Hematopoietic multipotent progenitor cell treated with erythropoietin and hydrocortisone succinate and interleukin-3 and kit ligand, for 6 days (in vitro differentiated cells): ENCODE results near the gene ANKRD16.
"Not testable (repeated sequence)": the region's sequence is repeated elsewhere in the genome, so short reads cannot be mapped to it uniquely, and the experiment has no call there.

Experiments
- DNase-seq: peaks from one replicate; pipeline ENCODE4 v3.0.0-alpha.2; 2015

Gene ANKRD16

DNA sequence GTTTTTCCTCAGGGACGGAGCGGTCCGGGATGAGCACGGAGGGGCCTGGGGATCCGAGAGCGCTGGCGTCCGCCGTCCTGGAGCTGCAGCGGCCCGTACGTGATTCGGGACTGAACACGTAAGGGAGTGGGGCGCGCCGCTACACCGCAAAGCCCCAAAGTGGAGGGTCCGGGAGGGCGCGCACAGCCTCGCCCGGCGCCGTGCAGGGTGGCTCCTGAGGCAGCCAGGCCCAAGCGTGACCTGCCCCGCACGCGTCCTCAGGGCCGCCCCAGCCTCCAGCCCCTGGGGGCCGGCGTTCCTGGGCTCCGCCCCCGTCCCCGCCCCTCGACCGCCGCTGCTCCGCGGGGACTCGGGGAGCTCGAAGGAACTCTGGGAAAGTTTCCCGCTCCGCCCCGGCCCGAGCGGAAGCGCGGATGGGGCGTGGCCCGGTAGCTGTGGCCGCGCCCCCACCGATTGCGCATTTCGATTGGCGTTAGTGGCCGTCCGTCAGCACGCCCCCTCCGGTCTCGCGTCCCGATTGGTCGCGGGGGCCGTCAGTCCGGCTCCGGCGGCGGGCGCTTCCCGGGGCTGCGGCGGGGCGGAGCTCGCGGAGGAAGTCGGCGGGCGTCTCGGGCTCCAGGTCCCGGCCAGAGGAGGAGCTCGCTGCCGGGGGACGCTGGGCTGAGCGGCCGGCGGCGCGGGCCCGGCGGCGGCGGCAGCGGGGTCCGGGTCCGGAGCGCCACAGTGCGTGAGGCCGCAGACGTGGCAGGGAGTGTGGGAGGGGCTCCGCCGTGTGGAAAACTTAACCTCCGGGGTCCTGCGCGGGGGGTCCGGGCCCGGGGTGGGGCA, at the start of gene ANKRD16, which contains the start of gene FBH1:
ANKRD16 (minus strand) TSS at position 270 of the 828 bp plus-strand sequence. CDS start 539 bp downstream, outside the sequence.
FBH1 (plus strand) TSS at position 620 of the 828 bp plus-strand sequence; CDS start at position 723, 103 bp downstream.
- DNase-seq: peak; percentile 99

DNA sequence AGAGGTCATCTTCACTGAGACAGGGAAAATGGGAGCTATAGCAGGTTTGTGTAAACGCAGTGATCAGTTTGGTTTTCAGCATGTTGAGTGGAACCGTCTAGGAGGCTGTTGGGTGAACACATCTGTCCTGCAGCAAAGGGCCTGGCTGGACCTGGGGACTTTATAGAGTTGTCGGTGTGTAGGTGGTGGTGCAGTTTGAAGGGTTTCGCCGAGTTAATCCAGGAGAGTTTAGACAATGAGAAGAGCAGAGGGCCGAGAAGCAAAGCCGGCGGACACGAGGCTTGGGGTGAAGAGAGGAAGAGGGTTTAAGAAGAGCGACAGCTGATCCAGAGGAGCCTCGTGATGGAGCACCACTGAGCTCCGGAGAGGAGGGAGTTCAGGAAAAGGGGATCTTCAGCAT, 48.6 kb upstream of the ANKRD16 start:
- no peak for DNase-seq

DNA sequence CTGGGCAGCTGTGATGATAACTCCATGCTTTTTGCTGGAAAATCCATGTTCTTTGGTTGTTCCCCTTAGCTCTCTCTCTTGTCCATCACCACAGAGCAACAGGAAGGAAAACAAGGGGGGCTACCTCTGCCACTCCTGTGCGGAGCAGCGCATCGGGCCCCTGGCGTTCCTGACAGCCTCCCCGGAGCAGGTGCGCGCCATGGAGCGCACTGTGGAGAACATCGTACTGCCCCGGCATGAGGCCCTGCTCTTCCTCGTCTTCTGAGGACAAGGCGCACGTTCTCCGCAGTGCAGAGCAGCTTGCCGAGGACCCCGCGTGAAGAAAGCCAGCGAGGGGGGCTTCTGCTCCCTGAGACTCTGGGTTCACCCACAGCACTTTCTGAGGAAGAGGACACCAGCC, 47.3 kb upstream of the ANKRD16 start:
- DNase-seq: no peak

DNA sequence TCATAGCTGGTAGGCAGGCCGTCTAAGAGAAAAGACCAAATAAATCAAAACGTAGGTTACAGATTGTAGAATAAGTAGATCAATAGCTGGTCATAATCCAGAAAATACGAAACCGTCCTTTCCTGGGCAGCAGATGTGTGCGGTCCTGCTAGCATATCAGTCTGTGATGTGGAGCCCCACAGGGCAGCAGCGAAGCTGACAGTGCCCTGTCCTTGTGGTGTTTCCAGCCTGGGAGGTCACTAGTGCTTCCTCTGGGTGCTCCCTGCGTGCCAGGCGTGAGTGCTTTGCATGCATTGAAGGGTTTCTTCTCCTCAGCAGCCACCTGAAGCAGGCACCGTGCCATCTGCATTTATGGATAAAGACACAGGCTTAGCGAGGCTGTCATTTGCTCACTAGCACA, 45.9 kb upstream of the ANKRD16 start:
- no peak for DNase-seq

DNA sequence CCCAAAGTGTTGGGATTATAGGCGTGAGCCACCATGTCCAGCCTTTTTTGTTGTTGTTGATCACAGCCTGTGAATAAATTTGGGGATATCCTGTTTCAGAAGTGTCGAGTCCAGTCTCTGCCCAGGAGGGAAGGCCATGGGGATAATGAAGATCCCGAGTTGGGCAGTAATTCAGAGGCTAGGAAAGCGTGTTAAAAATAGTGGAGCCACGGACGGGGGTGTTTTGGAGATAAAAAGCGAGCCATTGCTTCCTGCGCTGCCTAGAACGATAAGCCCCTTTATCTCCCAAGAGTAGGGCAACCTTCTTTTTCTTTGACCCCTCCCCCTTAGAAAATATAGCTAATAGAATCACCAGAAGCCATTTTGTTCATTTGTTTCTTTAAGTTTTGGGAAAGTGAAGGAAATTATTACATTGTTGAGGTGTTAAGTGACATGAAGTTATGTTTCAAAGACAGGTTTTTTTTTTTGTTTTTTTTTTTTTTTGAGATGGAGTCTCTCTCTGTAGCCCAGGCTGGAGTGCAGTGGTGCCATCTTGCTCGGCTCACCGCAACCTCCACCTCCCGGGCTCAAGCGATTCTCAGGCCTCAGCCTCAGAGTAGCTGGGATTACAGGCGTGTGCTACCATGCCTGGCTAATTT, 44.3 kb upstream of the ANKRD16 start:
- DNase-seq: peak; percentile 94

DNA sequence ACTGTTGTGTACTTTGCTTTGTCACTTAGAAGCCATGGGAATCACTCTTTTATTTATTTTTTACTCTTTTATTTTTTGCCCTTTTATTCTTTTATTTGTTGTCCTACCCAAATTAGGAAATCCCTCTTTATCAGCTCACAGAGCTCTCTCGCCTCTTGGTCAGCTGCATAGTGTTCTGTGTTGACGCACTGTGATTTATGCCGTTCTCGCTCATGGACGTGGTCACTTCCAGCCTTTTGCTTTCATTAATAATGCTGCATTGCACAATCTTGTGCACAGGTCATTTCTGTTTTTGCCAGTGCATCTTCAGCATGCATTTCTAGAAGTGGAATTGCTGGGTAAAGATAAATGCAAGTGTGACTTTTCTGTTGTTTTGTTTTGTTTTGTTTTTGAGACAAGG, 42.7 kb upstream of the ANKRD16 start:
- DNase-seq: no peak

DNA sequence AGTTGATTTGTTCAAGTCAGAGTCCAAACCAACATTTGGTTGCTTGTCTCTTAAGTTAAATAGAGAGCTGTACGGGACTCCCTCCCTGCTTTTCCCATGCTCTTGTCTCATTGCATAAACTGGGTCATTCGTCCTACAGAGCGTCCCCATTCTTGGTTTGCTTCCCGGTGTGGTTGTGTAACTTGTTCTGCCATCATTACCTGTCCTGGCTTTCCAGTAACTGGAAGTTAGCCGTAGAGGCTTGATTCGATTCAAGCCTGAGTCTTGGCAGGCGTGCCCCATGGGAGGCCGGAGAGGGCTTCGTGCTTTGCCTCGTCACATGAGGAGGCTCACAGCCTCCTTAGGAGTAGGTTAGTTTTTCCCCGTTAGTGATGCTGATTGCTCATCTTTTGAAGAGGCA, 40.6 kb upstream of the ANKRD16 start:
- no peak for DNase-seq

DNA sequence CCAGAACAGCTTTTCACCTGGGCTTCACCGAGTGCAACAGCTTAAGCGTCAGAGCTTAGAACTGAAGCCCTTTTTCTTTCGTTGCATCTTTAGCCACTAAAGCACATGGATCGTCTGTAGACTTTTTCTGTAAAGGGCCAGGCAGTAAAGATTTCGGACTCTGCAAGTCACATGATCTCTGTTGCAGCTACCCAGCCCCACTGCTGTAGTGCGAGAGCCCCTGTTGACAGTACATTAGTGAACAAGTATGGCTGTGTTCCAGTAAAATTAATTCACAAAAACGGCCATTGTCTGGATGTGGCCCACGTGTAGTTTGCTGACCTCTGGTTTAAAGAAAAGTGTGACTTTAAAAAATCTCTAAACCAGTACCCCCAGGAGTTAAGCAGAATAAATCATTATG, 39.7 kb upstream of the ANKRD16 start:
- no peak for DNase-seq

DNA sequence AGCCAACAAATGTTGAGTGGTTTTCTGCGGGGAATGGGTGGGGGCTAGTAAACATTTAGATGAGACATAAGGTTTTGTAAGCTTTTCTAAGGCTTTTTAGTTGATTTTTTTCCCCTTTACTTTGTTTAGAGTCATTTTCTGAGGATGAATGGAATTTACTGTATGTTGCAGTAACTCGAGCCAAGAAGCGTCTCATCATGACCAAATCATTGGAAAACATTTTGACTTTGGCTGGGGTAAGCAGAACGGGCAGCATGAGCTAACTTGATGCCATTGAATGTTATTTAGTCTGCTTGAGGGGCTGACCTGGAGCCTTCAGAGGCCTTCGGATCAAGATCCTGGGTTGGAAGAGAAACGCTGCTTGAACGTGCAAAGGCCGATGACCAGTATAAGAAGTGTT, 37.6 kb upstream of the ANKRD16 start:
- DNase-seq: no peak

DNA sequence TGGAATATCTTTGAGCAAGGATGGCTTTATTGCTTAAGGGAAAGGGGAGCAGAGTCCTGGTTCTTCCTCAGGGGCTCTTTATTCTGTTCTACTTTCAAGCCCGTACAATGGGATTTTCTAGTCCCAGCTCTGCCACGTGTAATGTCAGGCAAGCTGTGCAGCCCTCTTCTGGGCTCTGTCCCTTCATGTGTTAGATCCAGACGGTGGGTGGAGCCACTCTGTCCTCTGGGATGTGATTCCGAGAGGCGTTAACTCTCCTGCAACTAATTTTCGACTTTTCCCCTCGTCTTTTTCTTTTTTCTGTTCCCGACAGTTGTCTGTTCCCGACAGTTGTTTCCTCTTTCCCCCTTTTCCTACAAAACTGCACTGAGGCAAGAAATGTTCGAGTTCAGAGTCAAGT, 35.2 kb upstream of the ANKRD16 start:
- DNase-seq: no peak

DNA sequence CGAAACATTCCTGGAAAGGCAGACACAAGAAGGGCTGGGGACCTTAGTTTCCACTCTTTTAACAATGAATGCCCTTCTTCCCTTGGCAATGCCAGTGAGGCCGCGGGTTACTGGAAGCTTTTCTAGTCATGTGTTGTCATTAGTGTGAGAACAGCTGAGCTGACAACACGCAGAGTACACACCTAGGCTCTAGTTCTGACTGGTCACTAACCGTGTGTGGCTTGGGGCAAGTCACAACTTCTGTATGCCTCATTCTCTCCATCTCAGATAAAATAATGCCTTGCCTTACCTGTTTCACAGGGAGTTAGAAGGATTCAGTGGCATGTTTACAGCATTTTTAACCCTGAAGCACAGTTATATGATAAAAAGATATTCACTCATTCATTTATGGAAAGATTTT, 32.1 kb upstream of the ANKRD16 start:
- no peak for DNase-seq

DNA sequence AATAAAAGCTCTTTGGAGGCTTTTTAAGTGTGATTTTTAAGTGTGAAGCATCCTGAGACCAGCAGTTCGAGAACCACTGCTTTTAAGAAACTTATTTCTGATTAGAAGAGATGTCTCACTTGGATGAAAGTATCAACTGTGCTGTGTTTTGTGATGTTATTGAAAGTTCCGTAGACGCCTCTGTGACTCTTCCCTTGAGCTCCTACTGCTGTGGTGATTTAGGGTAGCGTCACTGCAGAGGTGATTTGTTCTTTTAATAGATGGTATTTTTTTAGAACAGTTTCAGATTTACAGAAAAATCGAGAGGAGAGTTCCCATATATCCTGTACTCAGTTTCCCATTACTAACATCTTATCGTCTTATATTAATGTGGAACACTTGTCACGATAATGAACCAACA, 29.9 kb upstream of the ANKRD16 start:
- no peak for DNase-seq

DNA sequence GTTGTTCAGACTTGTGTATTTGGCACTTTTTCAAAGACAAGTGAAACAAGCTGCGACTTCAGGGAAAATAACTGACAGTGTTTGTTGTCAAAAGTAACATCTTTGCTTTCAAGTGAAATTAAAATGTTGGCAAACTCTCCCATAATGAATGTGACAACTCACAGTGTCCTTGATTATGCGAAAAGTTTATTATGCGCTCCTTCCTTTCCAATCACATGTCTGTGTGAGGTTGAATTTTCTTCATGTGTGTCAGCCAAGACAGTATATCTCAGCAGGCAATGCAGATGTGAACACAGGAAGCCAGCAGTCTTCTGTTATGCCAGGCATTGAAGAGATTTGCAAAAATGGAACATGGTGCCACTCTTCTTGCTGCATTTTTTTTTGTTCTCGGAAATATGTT, 29.1 kb upstream of the ANKRD16 start:
- no peak for DNase-seq

DNA sequence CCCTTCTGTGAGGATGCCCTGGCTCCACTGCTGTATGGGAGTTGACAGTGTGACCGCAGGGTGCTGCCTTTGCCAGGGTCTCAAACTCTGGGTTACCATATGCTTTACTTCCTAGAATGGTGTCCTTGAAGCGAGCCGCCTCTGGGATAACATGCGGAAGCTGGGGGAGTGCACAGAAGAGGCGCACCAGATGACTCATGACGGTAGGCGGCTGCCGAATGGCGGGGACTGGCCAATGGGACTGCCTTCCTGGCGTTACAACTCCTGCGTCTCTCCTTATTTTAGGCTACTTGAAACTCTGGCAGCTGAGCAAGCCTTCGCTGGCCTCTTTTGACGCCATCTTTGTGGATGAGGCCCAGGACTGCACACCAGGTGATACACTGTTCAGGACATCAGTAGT, 27.6 kb upstream of the ANKRD16 start:
- DNase-seq: no peak

DNA sequence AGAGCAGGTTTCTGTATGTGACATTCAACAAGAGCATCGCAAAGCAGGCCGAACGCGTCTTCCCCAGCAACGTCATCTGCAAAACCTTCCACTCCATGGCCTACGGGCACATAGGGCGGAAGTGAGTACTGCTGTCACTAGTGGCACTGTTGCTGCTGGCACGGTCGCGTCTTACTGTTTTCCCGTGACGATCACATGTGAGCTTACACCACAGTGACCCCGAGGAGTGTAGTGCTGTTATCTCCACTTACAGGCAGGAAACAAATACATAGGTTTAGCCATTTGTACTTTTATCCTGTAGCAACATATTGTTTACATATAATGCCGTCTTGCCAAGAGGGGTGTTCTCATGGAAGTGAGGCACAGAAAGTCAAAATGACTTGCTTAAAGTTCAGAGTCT, 25.8 kb upstream of the ANKRD16 start:
- peak; percentile 30 for DNase-seq

DNA sequence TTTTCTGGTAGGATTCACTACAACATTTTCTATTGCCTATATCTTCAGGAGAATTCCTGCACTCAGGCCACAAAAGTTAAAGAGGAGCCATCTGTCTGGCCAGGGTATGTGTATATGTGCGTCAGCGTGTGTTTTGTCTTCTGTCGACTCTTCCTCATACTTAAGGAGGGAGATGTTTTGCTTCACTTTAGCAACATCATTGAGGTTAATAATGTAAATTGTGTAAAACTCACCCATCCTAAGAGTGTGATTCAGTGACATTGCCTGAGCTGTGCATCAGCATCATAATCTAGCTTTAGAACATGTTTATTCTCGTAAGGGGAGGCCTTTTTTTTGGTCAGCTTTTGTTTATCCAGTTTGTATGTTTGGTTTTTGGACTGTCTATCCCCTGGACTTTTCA, 24.0 kb upstream of the ANKRD16 start:
- DNase-seq: no peak

DNA sequence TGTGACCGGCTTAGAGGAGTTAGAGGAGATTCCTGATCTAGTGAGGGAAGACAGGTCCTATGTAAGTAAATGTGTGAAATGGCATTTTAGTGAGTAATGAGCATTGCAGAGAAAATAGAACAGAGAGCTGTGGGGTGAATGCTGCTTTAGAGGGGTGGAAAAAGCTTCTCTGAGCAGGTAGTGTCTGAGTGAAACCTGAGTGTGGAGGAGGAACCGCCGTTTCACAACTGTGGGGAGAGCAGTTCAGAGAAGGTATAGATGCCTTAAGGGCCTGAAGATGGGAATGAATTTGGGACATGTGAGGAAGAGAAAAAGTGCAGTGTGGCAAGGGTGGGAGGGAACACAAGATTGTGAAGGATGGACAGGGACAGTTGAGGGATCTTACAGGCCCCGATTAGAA, 22.0 kb upstream of the ANKRD16 start:
- no peak for DNase-seq

DNA sequence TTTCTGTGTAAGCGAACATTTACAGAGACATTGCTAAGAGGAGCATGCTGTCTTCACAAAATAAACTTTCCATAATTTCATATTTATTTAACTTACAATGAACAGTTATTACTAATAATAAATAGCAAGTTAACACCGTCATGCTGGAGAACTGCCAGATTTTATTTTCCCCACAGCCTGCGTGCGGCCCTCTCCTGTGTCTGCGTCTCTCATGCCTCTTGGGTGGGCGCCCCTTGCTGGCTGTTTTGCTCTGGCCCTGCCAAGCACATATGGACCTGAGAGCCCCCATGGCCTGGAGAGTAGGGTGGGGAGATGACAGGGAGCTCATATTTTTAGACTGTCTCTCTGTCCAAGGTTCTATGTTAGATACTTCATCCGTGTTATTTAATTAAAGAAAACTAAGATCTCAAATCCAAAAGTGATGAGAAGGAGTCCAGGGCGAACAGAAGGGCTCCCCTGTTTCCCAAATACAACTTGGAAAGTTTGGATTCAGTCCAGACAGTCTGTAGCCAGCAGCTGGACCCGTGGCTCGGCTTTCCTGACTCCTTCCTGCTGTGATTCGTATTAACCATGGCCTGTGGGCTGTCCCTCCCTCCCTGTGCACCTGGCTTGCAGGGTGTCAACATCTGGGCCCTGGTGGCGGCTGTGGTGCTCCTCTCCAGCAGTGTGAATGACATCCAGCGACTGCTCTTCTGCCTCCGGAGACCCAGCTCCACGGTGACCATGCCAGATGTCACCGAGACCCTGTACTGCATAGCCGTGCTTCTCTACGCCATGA, 20.8 kb upstream of the ANKRD16 start:
- DNase-seq: no peak

DNA sequence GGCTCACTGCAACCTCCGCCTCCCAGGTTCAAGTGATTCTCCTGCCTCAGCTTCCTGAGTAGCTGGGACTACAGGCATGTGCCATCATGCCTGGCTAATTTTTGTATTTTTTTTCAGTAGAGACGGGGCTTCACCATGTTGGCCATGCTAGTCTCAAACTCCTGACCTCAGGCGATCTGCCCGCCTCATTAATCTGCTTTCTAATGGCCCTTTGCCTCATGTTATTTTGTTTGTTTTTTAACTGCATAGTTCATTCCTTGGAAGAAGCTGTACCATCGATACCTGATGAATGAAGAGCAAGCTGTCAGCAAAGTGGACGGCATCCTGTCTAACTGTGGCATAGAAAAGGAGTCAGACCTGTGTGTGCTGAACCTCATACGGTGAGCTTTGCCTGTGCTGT, 19.0 kb upstream of the ANKRD16 start:
- not testable (repeated sequence) for DNase-seq

DNA sequence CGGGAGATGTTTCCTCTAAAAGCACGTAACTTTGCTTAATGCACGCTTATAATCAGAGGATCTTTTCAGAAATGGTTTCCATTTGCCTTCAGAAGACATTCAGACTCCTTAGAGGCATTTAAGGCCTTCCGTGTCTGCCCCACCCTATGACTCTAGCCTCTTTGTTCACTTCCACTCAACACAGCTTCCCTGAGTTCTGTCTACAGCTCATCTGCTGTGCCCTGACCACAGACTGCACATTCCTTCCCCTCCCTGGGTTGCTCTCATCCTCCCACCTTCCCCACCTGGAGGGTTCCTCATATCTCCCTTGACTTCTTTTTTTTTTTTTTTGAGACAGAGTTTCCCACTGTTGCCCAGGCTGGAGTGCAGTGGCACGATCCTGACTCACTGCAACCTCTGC, 17.0 kb upstream of the ANKRD16 start:
- DNase-seq: no peak

DNA sequence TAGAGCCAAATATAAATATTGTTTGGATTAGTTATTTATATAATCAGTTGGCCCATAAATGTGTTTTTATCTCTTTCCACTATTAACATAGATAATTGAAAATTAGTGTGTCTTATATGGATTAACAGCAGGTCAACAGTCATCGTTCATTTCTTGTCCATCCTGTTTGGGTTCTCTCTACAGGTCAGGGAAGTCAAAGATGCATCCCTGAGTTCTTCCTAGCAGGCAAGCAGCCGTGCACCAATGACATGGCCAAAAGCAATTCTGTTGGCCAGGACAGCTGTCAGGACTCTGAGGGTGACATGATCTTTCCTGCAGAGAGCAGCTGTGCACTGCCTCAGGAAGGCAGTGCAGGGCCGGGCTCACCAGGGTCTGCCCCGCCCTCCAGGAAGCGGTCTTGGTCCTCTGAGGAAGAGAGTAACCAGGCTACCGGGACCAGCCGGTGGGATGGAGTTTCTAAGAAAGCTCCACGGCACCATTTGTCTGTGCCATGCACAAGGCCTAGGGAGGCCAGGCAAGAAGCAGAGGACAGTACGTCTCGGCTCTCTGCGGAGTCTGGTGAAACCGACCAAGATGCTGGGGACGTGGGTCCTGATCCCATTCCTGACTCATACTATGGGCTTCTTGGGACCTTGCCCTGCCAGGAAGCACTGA, 16.3 kb upstream of the ANKRD16 start:
- no peak for DNase-seq

DNA sequence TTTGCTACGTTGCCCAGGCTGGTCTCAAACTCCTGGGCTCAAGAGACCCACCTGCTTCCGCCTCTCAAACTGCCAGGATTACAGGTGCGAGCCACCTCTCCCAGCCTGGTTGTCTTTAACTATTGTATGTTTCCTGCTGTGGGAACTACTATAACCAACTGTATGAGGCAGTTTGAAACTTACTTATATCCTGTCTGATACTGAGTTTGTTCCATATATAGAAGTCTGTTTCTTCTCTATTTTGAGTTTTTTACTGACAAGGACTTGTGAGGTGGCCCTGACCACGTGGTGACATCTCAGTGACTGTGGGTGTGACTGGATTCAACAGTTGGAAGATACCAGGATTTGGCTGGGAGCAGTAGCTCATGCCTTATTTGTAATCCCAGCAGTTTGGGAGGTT, 14.5 kb upstream of the ANKRD16 start:
- no peak for DNase-seq

DNA sequence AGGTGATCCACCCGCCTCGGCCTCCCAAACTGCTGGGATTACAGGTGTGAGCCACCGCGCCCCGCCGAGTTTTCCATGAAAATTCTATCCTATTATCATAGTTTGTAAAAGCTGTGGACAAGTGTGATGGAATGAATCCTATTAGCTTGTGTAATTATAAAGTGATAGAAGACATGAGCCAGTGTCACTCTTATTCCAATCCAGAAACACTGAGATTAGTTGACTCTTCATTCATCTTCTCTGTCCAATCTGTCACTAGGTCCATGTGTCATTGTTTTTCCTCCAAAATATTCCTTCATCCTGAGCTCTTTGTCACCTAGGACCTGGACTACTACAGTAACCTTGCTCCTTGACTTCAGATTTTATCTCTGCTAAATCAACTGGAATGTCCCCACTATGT, 13.9 kb upstream of the ANKRD16 start:
- no peak for DNase-seq
